GM23248 (cell line): Measurements from ENCODE around the gene CDH13. TPM values are rescaled to one million over a fixed set of nuclear protein-coding genes. Genes with fewer than 3 reads are reported as not detected.

Experiments used
- DNase-seq: peaks from one replicate; pipeline ENCODE4 v3.0.0-alpha.2; 2015
- H2AFZ ChIP-seq: fragments of 200-600 bp; sonication (generic); 2 replicates; pipeline ENCODE4 v1.6.1; 2016; ENCODE audit warnings: antibody characterized with exemption
- H3F3A ChIP-seq: fragments of 200-600 bp; sonication (generic); 2 replicates; pipeline ENCODE4 v1.6.1; 2016; ENCODE audit warnings: mild to moderate bottlenecking, antibody characterized with exemption, mixed run types; ENCODE audit not compliant: insufficient read depth
- H3K27ac ChIP-seq: fragments of 200-600 bp; sonication (generic); 2 replicates; pipeline ENCODE4 v1.5.1; 2016; ENCODE audit warnings: mild to moderate bottlenecking
- H3K27me3 ChIP-seq: fragments of 200-600 bp; sonication (generic); replicated peaks from 2 replicates; pipeline ENCODE4 v1.6.1; 2016; ENCODE audit warnings: mild to moderate bottlenecking; ENCODE audit not compliant: insufficient read depth
- H3K36me3 ChIP-seq: fragments of 200-600 bp; sonication (generic); 2 replicates; pipeline ENCODE4 v1.6.1; 2016; ENCODE audit warnings: low read depth, mild to moderate bottlenecking
- H3K4me1 ChIP-seq: fragments of 200-600 bp; sonication (generic); 2 replicates; pipeline ENCODE4 v1.6.1; 2016; ENCODE audit warnings: mild to moderate bottlenecking; ENCODE audit not compliant: insufficient read depth
- H3K4me2 ChIP-seq: fragments of 200-600 bp; sonication (generic); one replicate; pipeline ENCODE4 v1.6.1; 2016; ENCODE audit warnings: mild to moderate bottlenecking; ENCODE audit not compliant: unreplicated experiment
- H3K4me3 ChIP-seq: fragments of 200-600 bp; sonication (generic); 2 replicates; pipeline ENCODE4 v1.5.1; 2016; ENCODE audit warnings: mild to moderate bottlenecking
- H3K79me2 ChIP-seq: fragments of 200-600 bp; sonication (generic); 2 replicates; pipeline ENCODE4 v1.6.1; 2016; ENCODE audit warnings: mild to moderate bottlenecking; ENCODE audit not compliant: insufficient read depth
- H3K9ac ChIP-seq: fragments of 200-600 bp; sonication (generic); 2 replicates; pipeline ENCODE4 v1.6.1; 2016; ENCODE audit warnings: mild to moderate bottlenecking
- H3K9me2 ChIP-seq: fragments of 200-600 bp; sonication (generic); 2 replicates; pipeline ENCODE4 v1.6.1; 2016; ENCODE audit warnings: mixed run types, mild to moderate bottlenecking, moderate library complexity; ENCODE audit not compliant: insufficient read depth
- H3K9me3 ChIP-seq: fragments of 200-600 bp; sonication (generic); one replicate; pipeline ENCODE4 v1.6.1; 2017; ENCODE audit warnings: low read depth
- H4K20me1 ChIP-seq: fragments of 200-600 bp; sonication (generic); 2 replicates; pipeline ENCODE4 v1.6.0; 2016; ENCODE audit not compliant: insufficient read depth
- EZH2 ChIP-seq: fragments of 200-600 bp; sonication (generic); IDR thresholded peaks from 2 replicates; pipeline ENCODE4 v1.6.1; 2018; ENCODE audit warnings: antibody characterized with exemption, mild to moderate bottlenecking; ENCODE audit not compliant: insufficient read depth, poor library complexity, severe bottlenecking
- EZH2phosphoT487 ChIP-seq: fragments of 200-600 bp; sonication (generic); IDR thresholded peaks from 2 replicates; pipeline ENCODE4 v1.6.1; 2018; ENCODE audit warnings: antibody characterized with exemption, moderate library complexity, mild to moderate bottlenecking, low read depth; ENCODE audit not compliant: insufficient read depth
- WGBS, 2 experiments: methylation state at CpG; one replicate each; pipeline ENCODE4 v1.1.6; 2015 to 2017; ENCODE audit warnings: low lambda C conversion rate in 2 of 2, low coverage in 1 of 2; ENCODE audit errors: missing lambda C conversion rate in 2 of 2; 5-methylcytosine and 5-hydroxymethylcytosine counted together
- in situ Hi-C: fragments of 300-500 bp; cut with MboI; formaldehyde crosslinking; loops from 2 replicates; pipeline ENCODE4 v1.15.0; 2020
- polyA plus RNA-seq: library from polyadenylated mRNA; unstranded; fragments of >200 nt; fragmentation: Nextera tagmentation; extraction: Ambion mirVana; gene quantifications from 2 replicates; pipeline ENCODE4 v1.2.1, GENCODE V29; 2016
- total RNA-seq: library from RNA; depleted of rRNA; stranded (reverse); fragments of >200 nt; shearing (Covaris generic); gene quantifications from 2 replicates; pipeline ENCODE4 v1.2.3, GENCODE V29; 2014

The CDH13 gene
- total and polyA plus RNA-seq, 2 experiments from 2014 or later, result 51.0 to 52.8 TPM

DNA sequence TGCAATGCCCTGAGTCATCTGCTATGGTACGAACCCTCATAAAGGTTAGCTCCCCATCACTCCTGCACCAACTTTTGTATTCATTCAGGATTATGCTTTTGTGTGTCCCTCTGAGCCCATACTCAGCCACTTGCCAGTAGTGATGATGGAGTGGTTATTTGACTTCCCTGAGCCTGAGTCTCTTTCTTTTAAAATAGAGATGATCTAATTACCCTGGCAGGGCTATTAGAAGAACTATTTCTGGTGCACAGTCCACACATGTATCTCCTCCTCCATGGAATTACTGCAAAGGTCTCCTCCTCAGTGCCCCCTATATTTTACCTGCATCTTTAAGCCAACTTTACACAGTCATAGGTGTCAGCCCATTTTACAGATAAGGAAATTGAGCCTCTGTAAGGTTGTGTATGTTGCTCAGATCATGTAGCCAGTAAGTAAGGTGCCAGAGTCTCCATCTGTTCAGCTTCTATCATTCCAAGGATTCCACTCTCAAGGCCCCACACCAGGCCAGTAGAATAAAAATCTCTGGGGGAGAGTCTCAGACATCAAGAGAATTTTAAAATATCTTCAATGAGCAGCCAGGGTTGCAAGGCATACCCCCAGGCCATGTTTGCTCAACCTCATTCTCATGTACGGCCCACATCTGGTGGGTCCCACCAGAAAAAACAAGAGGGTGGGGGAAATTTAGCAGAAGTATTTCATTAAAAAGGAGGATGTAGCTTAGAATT is 847.3 kb downstream of the CDH13 start:
- H4K20me1 ChIP-seq, result no peaks in the 10 kb centered on the region
- no peak overlapping the region for H3K4me3 ChIP-seq
- H3K9me2 ChIP-seq, result no peaks in the 10 kb centered on the region
- H3K27me3 ChIP-seq, result no peaks in the 10 kb centered on the region
- no peak overlapping the region for H2AFZ ChIP-seq
- H3K4me2 ChIP-seq, result no peak overlapping the region
- in situ Hi-C loops, result no loop called here
- WGBS, 2 experiments, result 92 to 94% methylated on average over 2 of the region's 2 CpGs
- no peak overlapping the region for H3K9ac ChIP-seq
- no peaks in the 10 kb centered on the region for H3F3A ChIP-seq
- H3K79me2 ChIP-seq, result no peaks in the 10 kb centered on the region
- H3K36me3 ChIP-seq, result no peaks in the 10 kb centered on the region
- no peak for TF ChIP-seq EZH2
- TF ChIP-seq EZH2phosphoT487, result no peak
- H3K4me1 ChIP-seq, result peaks cover 13% of the 10 kb centered on the region
- DNase-seq, result no peak
- no peaks in the 10 kb centered on the region for H3K9me3 ChIP-seq
- no peak overlapping the region for H3K27ac ChIP-seq

DNA sequence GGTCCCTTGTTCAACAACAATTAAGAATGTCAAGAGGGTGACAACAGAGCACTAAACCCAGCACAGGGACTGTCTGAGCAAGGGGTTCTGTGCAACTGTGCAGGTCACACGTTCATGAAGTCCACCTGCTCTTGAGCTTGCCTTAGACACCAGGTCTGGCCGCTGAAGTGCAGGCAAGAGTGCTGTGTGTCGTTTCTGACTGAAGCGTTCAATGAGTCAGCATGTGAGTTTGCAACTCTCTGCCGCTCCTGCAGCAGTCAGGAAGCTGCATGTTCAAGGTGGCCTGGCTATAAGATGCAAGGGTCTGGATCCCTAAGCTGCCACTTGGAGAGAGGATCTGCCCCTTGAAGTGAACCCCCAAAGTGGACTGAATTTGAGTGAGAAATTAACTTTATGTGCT is 848.3 kb downstream of the CDH13 start:
- H3K27ac ChIP-seq, result no peak overlapping the region
- no peaks in the 10 kb centered on the region for H3K36me3 ChIP-seq
- no peaks in the 10 kb centered on the region for H3K79me2 ChIP-seq
- H3K9me3 ChIP-seq, result no peaks in the 10 kb centered on the region
- TF ChIP-seq EZH2phosphoT487, result no peak
- no peak for TF ChIP-seq EZH2
- H3K4me1 ChIP-seq, result peaks cover 9% of the 10 kb centered on the region
- no peak overlapping the region for H2AFZ ChIP-seq
- H3K9me2 ChIP-seq, result no peaks in the 10 kb centered on the region
- H3K9ac ChIP-seq, result no peak overlapping the region
- no peak overlapping the region for H3K4me3 ChIP-seq
- H3F3A ChIP-seq, result no peaks in the 10 kb centered on the region
- no peak for DNase-seq
- WGBS, 2 experiments, result 85 to 93% methylated on average over 5 of the region's 5 CpGs
- in situ Hi-C loops, result no loop called here
- no peaks in the 10 kb centered on the region for H4K20me1 ChIP-seq
- H3K27me3 ChIP-seq, result no peaks in the 10 kb centered on the region
- H3K4me2 ChIP-seq, result no peak overlapping the region

DNA sequence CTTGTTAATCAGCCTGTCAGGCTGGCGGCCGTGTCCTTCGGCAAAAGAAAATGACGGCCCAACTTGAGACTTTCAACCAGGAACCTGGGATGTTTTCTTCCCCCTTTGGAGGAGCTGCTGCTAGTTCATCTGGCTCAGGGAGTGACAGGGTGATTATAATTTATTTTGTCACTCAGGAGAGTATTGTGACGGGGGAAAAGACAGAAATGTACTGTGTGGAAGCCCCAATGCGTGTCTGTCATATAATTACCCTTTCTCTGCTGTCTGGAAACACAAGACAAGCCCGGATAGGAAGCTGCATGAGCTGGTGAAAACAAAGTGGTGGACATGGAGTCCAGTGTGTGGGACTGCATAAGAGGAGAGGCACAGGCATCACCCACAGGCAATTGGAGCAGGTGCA is 854.8 kb downstream of the CDH13 start:
- Histone ChIP-seq H3K4me3 (no peak overlapping the region), H3K36me3 (no peaks in the 10 kb centered on the region), H3F3A (no peaks in the 10 kb centered on the region), H3K9me3 (no peaks in the 10 kb centered on the region), H3K9ac (no peak overlapping the region), H3K27ac (no peak overlapping the region), H3K4me1 (no peaks in the 10 kb centered on the region), H3K79me2 (no peaks in the 10 kb centered on the region), H3K4me2 (no peak overlapping the region), H3K9me2 (no peaks in the 10 kb centered on the region), H2AFZ (no peak overlapping the region), H4K20me1 (no peaks in the 10 kb centered on the region), H3K27me3 (no peaks in the 10 kb centered on the region)
- 88 to 89% methylated on average over 7 of the region's 7 CpGs for WGBS, 2 experiments
- no peak for DNase-seq
- in situ Hi-C loops, result no loop called here
- TF ChIP-seq EZH2phosphoT487 (no peak), EZH2 (no peak)

DNA sequence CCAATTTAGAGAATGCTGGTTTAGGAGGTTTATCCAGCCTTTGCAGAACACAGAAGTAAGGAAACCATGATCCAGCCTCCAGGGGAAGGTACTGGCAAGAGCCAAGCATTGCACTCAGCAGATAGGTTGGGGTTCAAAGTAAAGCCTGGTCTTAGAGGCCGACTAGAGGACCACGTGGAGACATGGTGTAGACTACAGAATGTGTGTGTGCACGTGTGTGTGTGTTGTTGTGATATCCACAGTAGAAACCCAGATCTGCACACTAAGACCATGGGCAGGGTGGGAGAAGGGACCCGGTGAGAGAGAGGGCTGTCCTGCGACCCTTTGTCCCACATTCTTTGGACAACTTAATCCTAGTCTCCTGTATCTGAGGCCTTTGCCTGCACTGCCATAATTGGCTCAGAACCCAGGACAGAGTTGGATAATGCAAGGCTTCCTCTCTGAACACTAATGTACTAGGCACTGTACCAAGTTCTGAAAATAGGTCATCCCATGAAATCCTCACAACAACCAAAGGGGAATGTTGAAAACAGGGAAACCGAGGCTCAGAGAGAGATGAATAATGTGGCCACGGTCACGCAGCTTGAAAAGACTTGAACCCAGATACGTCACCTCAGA is 855.9 kb downstream of the CDH13 start:
- no peak overlapping the region for H3K4me3 ChIP-seq
- H3K36me3 ChIP-seq, result no peaks in the 10 kb centered on the region
- no peaks in the 10 kb centered on the region for H3F3A ChIP-seq
- no peak overlapping the region for H2AFZ ChIP-seq
- H4K20me1 ChIP-seq, result no peaks in the 10 kb centered on the region
- H3K27me3 ChIP-seq, result no peaks in the 10 kb centered on the region
- H3K9me3 ChIP-seq, result no peaks in the 10 kb centered on the region
- WGBS, 2 experiments, result 54 to 63% methylated on average over 9 of the region's 9 CpGs
- no peaks in the 10 kb centered on the region for H3K4me1 ChIP-seq
- H3K27ac ChIP-seq, result no peak overlapping the region
- no peak for TF ChIP-seq EZH2phosphoT487
- no peak for TF ChIP-seq EZH2
- H3K79me2 ChIP-seq, result no peaks in the 10 kb centered on the region
- no peak overlapping the region for H3K9ac ChIP-seq
- DNase-seq, result peak; percentile 10
- no peaks in the 10 kb centered on the region for H3K9me2 ChIP-seq
- in situ Hi-C loops, result no loop called here
- no peak overlapping the region for H3K4me2 ChIP-seq
